Measurements from ENCODE around the gene KSR2.

KSR2 gene

DNA sequence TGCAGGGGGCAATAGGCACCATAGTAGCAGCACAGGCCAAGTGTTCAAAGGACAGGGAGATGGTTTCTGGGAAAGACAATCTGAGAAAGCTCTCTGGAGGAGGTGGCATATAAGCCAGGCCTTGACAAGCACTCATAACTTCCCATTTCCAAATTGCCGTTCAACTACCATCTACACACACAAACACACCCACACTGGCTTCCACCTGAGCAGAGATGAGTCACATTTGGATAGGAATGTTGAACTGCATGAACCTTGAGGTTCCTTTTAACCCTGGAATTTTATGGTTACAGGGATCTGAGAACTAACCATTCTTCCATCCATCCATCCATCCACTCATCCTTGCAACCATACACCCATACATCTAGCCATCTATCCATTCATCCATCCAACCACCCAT is 86.6 kb downstream of the KSR2 start:
- TF ChIP-seq, protein P1, sequence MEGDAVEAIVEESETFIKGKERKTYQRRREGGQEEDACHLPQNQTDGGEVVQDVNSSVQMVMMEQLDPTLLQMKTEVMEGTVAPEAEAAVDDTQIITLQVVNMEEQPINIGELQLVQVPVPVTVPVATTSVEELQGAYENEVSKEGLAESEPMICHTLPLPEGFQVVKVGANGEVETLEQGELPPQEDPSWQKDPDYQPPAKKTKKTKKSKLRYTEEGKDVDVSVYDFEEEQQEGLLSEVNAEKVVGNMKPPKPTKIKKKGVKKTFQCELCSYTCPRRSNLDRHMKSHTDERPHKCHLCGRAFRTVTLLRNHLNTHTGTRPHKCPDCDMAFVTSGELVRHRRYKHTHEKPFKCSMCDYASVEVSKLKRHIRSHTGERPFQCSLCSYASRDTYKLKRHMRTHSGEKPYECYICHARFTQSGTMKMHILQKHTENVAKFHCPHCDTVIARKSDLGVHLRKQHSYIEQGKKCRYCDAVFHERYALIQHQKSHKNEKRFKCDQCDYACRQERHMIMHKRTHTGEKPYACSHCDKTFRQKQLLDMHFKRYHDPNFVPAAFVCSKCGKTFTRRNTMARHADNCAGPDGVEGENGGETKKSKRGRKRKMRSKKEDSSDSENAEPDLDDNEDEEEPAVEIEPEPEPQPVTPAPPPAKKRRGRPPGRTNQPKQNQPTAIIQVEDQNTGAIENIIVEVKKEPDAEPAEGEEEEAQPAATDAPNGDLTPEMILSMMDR (IDR thresholded peaks at IDR 0.05): no peak
- H3K36me3 ChIP-seq: no peaks in the 10 kb centered on the region
- H3K27ac ChIP-seq: no peak overlapping the region
- H3K4me1 ChIP-seq (ENCODE audit: control insufficient read depth in 1 of 2, insufficient read depth in 1 of 2, low read depth in 1 of 2, low read length in 1 of 2): no peaks in the 10 kb centered on the region
- H3K27me3 ChIP-seq: peaks cover 18% of the 10 kb centered on the region
- no peak overlapping the region for H3K4me3 ChIP-seq (ENCODE audit: low read depth in 1 of 2, low read length in 1 of 2)
- H3K9me3 ChIP-seq: no peaks in the 10 kb centered on the region

DNA sequence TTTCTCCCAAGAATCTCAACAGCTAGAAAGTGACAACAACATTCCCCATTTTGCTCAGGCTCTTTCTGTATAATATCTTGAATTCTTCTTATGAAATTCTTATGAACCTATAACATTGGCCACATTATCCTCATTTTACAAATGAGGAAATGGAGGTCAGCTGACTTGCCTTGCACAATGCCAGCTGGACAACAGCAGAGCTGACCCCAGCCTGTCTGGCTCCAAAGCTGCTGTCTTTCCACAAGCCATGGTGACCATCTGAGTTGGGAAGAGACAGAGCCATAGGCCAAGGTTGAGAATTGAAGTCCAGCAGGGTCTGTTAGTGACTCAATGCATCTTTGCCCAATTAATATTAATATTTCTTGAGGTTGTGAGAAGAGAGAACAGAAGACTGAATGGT is 87.3 kb downstream of the KSR2 start:
- TF ChIP-seq, protein P1 (IDR thresholded peaks at IDR 0.05): no peak
- Histone ChIP-seq H3K27ac (no peak overlapping the region), H3K9me3 (no peaks in the 10 kb centered on the region), H3K4me3 (ENCODE audit: low read depth in 1 of 2, low read length in 1 of 2) (no peak overlapping the region), H3K36me3 (no peaks in the 10 kb centered on the region), H3K27me3 (peaks cover 25% of the 10 kb centered on the region), H3K4me1 (ENCODE audit: control insufficient read depth in 1 of 2, insufficient read depth in 1 of 2, low read depth in 1 of 2, low read length in 1 of 2) (no peaks in the 10 kb centered on the region)

DNA sequence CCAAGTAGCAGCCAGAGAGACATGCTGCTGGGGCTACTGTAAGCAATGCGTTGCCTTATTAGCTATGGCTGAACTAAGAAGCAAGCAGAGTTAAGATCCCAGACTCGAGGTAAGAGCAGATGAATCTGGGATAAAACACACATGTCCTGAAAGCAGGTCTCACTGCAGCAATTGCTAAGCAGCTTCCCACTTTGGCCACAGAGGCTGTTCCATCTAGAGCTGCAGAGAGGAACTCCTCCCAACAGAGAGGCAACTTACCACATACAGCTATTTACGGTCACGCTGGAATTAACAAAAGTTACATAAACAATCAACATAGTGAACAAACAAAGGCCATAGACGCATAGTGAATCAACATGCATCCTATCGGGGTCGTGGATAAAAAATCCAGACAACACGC is 90.2 kb downstream of the KSR2 start:
- Histone ChIP-seq H3K4me3 (ENCODE audit: low read depth in 1 of 2, low read length in 1 of 2) (no peak overlapping the region), H3K36me3 (no peaks in the 10 kb centered on the region), H3K27me3 (peaks cover 44% of the 10 kb centered on the region), H3K4me1 (ENCODE audit: control insufficient read depth in 1 of 2, insufficient read depth in 1 of 2, low read depth in 1 of 2, low read length in 1 of 2) (no peaks in the 10 kb centered on the region), H3K27ac (no peak overlapping the region), H3K9me3 (no peaks in the 10 kb centered on the region)
- TF ChIP-seq, protein P1 (IDR thresholded peaks at IDR 0.05): no peak

DNA sequence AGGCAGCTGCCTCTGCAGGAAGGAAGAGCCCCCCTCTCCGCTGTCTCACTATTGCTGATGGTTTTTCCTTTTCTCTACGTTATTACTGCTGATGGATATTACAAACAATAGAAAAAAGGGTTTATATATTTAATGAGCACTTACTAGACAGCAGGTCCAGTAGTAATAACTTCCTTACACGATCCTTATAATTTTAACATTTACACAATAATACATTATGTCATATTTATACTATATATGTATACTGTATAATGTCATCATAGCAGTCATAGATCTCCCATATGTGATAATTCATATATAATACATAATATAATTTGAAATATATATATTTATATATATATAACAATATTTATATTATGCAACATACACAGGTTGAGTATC is 92.4 kb downstream of the KSR2 start:
- Histone ChIP-seq H3K27ac (no peak overlapping the region), H3K9me3 (no peaks in the 10 kb centered on the region), H3K4me1 (ENCODE audit: control insufficient read depth in 1 of 2, insufficient read depth in 1 of 2, low read depth in 1 of 2, low read length in 1 of 2) (no peaks in the 10 kb centered on the region), H3K4me3 (ENCODE audit: low read depth in 1 of 2, low read length in 1 of 2) (no peak overlapping the region), H3K36me3 (no peaks in the 10 kb centered on the region), H3K27me3 (peaks cover 44% of the 10 kb centered on the region)
- TF ChIP-seq, protein P1 (IDR thresholded peaks at IDR 0.05): no peak

DNA sequence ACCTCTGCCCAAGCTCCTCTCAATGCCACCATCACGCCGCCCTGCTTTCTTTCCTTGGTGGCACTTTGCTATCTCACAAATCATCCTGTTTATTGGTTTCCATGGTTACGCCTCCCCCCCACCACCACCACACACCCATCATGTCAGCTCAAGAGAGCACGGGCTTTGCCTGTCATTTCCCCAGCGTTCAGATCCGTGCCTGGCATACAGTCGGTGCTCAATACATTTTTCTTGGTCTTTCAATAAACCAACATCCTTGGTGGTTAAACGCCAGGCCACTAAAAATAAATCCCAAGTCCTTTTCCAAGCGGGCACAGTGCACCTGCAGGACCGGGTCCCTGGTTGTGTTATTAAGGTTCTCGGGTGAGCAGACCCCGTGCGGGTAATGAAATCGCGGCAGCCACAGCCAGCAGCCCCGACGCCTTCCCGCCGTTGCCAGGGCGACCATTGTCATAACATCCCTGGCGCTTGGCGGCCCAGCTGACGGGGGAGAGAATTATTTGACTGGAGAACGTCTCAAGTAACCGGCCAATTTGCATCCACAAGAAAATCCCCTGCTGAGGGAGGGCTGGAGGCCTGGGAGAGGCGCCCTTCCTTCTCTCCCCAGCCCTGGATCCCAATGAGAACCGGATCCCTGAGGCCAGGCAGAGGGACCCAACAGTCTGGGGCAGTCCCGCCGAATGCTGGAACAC is 92.9 kb downstream of the KSR2 start:
- H3K27ac ChIP-seq: no peak overlapping the region
- no peaks in the 10 kb centered on the region for H3K4me1 ChIP-seq (ENCODE audit: control insufficient read depth in 1 of 2, insufficient read depth in 1 of 2, low read depth in 1 of 2, low read length in 1 of 2)
- no peak overlapping the region for H3K4me3 ChIP-seq (ENCODE audit: low read depth in 1 of 2, low read length in 1 of 2)
- no peaks in the 10 kb centered on the region for H3K9me3 ChIP-seq
- no peaks in the 10 kb centered on the region for H3K36me3 ChIP-seq
- TF ChIP-seq, protein P1 (IDR thresholded peaks at IDR 0.05): no peak
- H3K27me3 ChIP-seq: peaks cover 44% of the 10 kb centered on the region

Measured in neutrophil (primary cell).